Spleen (tissue), 7 donors: Measurements from ENCODE around the gene AKT3.

Source experiments
- CTCF ChIP-seq, 11 experiments: fragments of 200-600 bp in 7 of 11; fragments of 450-650 bp in 4 of 11; sonication (generic) in 4 of 11; IDR thresholded peaks in 8 of 11; conservative IDR thresholded peaks in 3 of 11; 1 replicate in 7 of 11; 2 replicates in 4 of 11; pipeline versions ENCODE4 v1.4.0 to v1.8.0; 2016 to 2021; ENCODE audit warnings: antibody characterized with exemption in 11 of 11, inconsistent platforms in 4 of 11, mild to moderate bottlenecking in 1 of 11
- POLR2A ChIP-seq, 3 donors: fragments of 450-650 bp; IDR thresholded peaks; one replicate each; pipeline ENCODE4 v1.5.1; 2017; ENCODE audit warnings: antibody characterized with exemption in 3 of 3, mild to moderate bottlenecking in 1 of 3
- POLR2AphosphoS5 ChIP-seq, 3 donors: sonication (generic); formaldehyde crosslinking; IDR thresholded peaks; one replicate each; pipeline ENCODE4 v1.5.1; 2017; ENCODE audit warnings: antibody characterized with exemption in 3 of 3
- donor health status: DM: no; HTN: no; CAD: no; lungs with moderate emphysema.
- donor health status: DM: no; HTN: no; CAD: no.
- donor health status: DM: no; HTN: no; CAD: no.

DNA sequence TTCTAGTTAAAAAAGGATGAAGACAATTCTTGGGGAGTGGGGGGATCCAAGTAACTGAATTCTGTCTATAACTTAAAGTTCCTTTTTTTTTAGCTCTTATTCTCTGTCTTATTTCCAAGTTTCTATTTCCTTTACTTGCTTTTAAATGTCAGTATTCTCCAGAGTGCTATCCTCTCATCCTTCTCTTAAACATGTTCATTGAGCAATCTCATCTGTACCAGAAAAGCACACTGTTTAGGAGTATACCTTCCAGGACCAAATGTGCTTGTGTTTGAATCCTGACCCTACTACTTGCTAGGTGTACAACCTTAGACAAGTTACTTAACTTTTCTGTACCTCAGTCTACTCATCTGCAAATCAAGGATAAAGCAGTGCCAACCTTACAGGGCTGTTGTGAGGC, 50.1 kb downstream of the AKT3 start:
- no peak for TF ChIP-seq CTCF (IDR thresholded peaks at IDR 0.05 in 8 of 11, conservative IDR thresholded peaks at IDR 0.05 in 3 of 11)
- no peak for TF ChIP-seq POLR2A (IDR thresholded peaks at IDR 0.05)
- no peak for TF ChIP-seq POLR2AphosphoS5 (IDR thresholded peaks at IDR 0.05)
